HG03064 (cell line): ENCODE results near the gene FBXO15.

Source experiments
- ATAC-seq: cut with Tn5 transposase; IDR thresholded peaks from one replicate; pipeline ENCODE4 v1.9.1; 2021; ENCODE audit warnings: low read depth; ENCODE audit not compliant: unreplicated experiment

Gene FBXO15

GRCh38 chr18:74066018-74066417 lies 81.6 kb downstream of the FBXO15 start:
- no peak for ATAC-seq

GRCh38 chr18:74065366-74065765 lies 82.3 kb downstream of the FBXO15 start:
- no peak for ATAC-seq

GRCh38 chr18:74064510-74064909 lies 83.1 kb downstream of the FBXO15 start:
- ATAC-seq: no peak

- ATAC-seq: no peak
These were observed 84.1 kb downstream of the FBXO15 start for GRCh38 chr18:74063557-74063956.

GRCh38 chr18:74063023-74063422 lies 84.6 kb downstream of the FBXO15 start:
- no peak for ATAC-seq

GRCh38 chr18:74062037-74062436 lies 85.6 kb downstream of the FBXO15 start:
- no peak for ATAC-seq

GRCh38 chr18:74060579-74060978 lies 87.1 kb downstream of the FBXO15 start:
- no peak for ATAC-seq

GRCh38 chr18:74050807-74051206 lies 96.8 kb downstream of the FBXO15 start:
- ATAC-seq: no peak

- no peak for ATAC-seq
These were observed 106.9 kb downstream of the FBXO15 start for GRCh38 chr18:74040459-74041332.

- ATAC-seq: no peak
These were observed 107.6 kb downstream of the FBXO15 start for GRCh38 chr18:74040008-74040407.

GRCh38 chr18:74029161-74029560 lies 118.5 kb downstream of the FBXO15 start:
- ATAC-seq: no peak
